Cardiac fibroblast (primary cell): ENCODE data around the gene BCAP31.

Experiments used
- DNase-seq, 2 donors: peaks; one replicate each; pipeline versions ENCODE4 v3.0.0 to v3.0.0-alpha.2; 2010; ENCODE audit warnings: low read depth in 2 of 2
- H3K4me3 ChIP-seq, 2 donors: replicated peaks in 1 of 2; 1 replicate in 1 of 2; 2 replicates in 1 of 2; pipeline ENCODE4 v1.5.1; 2011; ENCODE audit warnings: low read depth in 2 of 2, low read length in 2 of 2, mild to moderate bottlenecking in 2 of 2, moderate library complexity in 1 of 2
- TF ChIP-seq, protein P1 (sequence below): IDR thresholded peaks from one replicate; pipeline ENCODE4 v1.5.1; 2011; ENCODE audit warnings: low read depth, mild to moderate bottlenecking, low read length, inconsistent platforms

BCAP31 gene

DNA sequence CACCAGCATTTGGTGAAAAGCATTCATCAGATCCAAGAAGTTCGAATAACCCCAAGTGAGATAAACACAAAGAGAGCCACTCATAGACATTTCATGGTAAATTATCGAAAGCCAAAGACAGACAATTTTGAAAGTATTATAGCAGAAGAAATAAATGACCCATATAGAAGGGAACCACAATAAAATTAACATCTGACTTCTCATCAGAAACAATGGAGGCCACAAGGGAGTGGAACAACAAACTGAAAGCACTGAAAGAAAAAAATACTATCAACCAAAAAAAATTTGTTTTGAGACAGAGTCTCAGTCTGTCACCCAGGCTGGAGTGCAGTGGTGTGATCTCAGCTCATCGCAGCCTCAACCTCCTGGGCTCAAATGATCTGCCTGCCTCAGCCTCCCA, 64.9 kb downstream of the BCAP31 start:
- TF ChIP-seq, protein P1, sequence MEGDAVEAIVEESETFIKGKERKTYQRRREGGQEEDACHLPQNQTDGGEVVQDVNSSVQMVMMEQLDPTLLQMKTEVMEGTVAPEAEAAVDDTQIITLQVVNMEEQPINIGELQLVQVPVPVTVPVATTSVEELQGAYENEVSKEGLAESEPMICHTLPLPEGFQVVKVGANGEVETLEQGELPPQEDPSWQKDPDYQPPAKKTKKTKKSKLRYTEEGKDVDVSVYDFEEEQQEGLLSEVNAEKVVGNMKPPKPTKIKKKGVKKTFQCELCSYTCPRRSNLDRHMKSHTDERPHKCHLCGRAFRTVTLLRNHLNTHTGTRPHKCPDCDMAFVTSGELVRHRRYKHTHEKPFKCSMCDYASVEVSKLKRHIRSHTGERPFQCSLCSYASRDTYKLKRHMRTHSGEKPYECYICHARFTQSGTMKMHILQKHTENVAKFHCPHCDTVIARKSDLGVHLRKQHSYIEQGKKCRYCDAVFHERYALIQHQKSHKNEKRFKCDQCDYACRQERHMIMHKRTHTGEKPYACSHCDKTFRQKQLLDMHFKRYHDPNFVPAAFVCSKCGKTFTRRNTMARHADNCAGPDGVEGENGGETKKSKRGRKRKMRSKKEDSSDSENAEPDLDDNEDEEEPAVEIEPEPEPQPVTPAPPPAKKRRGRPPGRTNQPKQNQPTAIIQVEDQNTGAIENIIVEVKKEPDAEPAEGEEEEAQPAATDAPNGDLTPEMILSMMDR: no peak
- no peak for DNase-seq
- H3K4me3 ChIP-seq: no peak overlapping the region

DNA sequence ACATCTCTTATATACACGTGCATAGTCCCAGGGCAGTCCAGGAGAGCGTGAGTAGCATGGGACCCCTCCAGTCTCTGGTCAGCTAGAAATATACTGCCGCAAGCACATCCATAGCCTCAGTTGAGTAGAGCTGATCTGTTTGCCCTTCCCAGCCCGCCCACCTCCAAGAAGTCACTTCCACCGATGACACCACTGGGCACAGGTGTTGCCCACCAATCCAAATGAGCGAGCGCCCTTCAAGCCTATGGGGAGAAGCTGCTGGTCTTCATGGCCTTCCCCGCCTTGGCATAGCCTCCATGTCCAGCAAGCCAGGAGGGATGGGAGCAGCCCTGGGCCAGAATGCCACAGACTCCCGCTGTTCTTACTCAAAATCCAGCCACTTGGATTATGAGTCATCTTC, 67.0 kb downstream of the BCAP31 start:
- no peak overlapping the region for H3K4me3 ChIP-seq
- DNase-seq: no peak
- TF ChIP-seq, protein P1: no peak

DNA sequence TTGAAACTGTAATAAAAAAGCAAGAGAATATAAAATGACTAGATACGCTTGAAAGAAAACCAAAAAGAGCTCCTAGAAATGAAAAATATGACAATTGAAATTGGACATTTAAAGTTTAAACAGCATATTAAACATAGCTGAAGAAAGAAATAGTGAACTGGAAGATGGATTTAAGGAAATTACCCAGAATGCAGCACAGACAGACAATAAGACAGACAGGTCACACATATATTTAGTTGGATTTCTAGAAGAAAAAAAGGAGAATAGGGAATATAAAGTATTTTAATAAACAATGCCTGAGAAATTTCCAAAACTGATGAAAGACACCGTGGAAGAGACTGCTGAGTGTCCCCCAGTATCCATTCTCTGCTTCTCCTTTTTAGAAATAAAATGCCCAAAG, 70.6 kb downstream of the BCAP31 start:
- DNase-seq: no peak
- TF ChIP-seq, protein P1: no peak
- no peak overlapping the region for H3K4me3 ChIP-seq

DNA sequence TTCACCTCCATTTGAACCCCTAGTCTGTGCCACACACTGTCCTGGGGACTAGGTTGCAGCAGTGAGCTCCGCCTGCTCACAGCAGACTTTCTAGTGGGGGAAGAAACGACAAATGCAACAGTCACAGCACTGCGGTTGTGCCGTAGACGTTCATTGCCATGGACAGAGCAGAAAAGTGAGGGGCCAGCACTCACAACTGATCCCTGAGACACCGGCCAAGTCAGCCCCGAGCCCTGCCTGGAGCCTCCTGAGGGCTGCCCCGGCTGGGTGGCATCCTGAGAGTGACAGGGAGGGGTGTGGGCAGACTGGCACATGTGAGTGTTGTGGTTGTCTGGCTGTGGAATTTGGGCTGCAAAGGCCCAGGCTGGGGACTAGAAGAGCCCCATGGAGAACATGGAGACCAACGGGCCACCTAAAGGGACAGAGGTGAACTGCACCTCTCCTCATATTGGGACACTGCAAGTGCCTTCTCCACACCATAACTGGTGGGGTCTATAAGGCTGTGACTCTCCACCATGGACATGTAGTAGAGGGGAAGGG, 72.6 kb downstream of the BCAP31 start:
- no peak for DNase-seq

DNA sequence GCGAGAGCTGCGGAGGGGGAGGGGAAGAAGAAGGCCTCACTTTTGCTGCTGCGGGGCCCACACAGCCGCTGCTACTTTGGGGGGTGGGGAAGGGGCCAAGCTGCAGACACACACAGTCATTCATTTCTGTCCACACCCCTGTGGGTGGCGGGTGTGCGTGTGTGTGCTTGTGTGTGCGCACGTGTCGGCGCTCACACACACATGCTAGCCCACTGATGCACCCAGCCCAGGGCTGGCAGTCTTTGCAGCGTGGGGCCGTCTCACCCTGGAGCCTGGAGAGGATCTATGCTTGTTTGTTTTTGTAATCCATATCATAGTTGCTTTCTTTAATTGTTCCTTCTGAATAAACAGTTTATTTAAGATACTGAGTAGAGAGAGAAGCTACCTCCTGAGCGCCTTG, 73.2 kb downstream of the BCAP31 start:
- TF ChIP-seq, protein P1: no peak
- no peak for DNase-seq

More for the DNA sequence above, 72.6 kb downstream of the BCAP31 start:
- no peak overlapping the region for H3K4me3 ChIP-seq
- TF ChIP-seq, protein P1: peak; percentile 29

More for the DNA sequence above, 73.2 kb downstream of the BCAP31 start:
- no peak overlapping the region for H3K4me3 ChIP-seq
